Upper lobe of right lung (tissue), 1 donor: ENCODE results near the gene CPVL. TPM values are rescaled to one million over a fixed set of nuclear protein-coding genes. Genes with fewer than 3 reads are reported as not detected.
A peak's percentile ranks its signal among the peaks of the same experiment; 100 is the strongest.

Experiments
- ATAC-seq: fragments of 200-7000 bp; cut with Tn5 transposase; one replicate; pipeline ENCODE4 v1.9.1; 2020; ENCODE audit warnings: mild to moderate bottlenecking, moderate library complexity
- DNase-seq: peaks from one replicate; pipeline ENCODE4 v3.0.0-alpha.2; 2020
- H3K27ac ChIP-seq: fragments of 200-600 bp; one replicate; pipeline ENCODE4 v1.8.0; 2022
- H3K27me3 ChIP-seq: fragments of 200-600 bp; one replicate; pipeline ENCODE4 v1.8.0; 2022; ENCODE audit warnings: mild to moderate bottlenecking
- H3K36me3 ChIP-seq: fragments of 200-600 bp; one replicate; pipeline ENCODE4 v1.8.0; 2022
- H3K4me1 ChIP-seq: fragments of 200-600 bp; one replicate; pipeline ENCODE4 v1.8.0; 2022
- H3K4me3 ChIP-seq: fragments of 200-600 bp; one replicate; pipeline ENCODE4 v1.8.0; 2022; ENCODE audit warnings: mild to moderate bottlenecking
- H3K9me3 ChIP-seq: fragments of 200-600 bp; one replicate; pipeline ENCODE4 v1.8.0; 2022
- intact Hi-C: fragments of 100-400 bp; cut with DNase I; formaldehyde crosslinking; loops from one replicate; pipeline ENCODE4 v1.11.0; 2022
- total RNA-seq: library from RNA; stranded (reverse); fragmentation: NEBNext Ultra II Directional; extraction: Animal tissue kit (Norgen Biotek cat#: 25700); gene quantifications from one replicate; pipeline ENCODE4 v1.2.1, GENCODE V29; 2021
- TF ChIP-seq, protein P1 (sequence below): fragments of 200-600 bp; IDR thresholded peaks from one replicate; pipeline ENCODE4 v1.8.0; 2022; ENCODE audit warnings: antibody characterized with exemption
- donor health status: DM: no; HTN: yes; CAD: no; lungs with severe emphysema.

CPVL gene
- total RNA-seq, 1 donor from 2014 or later: 31.9 TPM

DNA sequence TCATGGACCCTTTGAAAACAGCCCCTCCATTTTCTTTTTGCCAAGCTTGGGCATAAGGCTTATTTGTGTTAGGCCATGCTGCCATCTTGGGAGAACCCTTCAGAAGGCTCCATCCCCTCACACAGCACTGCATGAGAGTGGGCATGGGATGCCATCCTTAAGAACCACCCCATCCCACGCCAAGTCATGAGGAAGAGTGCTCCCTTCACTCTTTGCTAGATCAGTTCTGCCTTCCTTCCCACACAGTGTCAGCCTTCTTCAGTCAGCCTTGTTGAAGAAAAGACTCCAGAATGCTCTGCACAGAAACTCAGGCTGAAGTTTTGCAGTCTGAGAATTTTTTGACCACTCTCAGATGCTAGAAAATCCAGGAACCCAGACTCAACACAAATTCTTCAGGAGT lies 32.8 kb upstream of the CPVL start:
- Histone ChIP-seq H3K4me1 (no peaks in the 10 kb centered on the region), H3K36me3 (no peaks in the 10 kb centered on the region), H3K4me3 (no peak overlapping the region), H3K9me3 (no peaks in the 10 kb centered on the region), H3K27ac (no peak overlapping the region), H3K27me3 (no peaks in the 10 kb centered on the region)
- intact Hi-C loops: no loop called here
- no peak for DNase-seq
- no peak for ATAC-seq
- TF ChIP-seq, protein P1, sequence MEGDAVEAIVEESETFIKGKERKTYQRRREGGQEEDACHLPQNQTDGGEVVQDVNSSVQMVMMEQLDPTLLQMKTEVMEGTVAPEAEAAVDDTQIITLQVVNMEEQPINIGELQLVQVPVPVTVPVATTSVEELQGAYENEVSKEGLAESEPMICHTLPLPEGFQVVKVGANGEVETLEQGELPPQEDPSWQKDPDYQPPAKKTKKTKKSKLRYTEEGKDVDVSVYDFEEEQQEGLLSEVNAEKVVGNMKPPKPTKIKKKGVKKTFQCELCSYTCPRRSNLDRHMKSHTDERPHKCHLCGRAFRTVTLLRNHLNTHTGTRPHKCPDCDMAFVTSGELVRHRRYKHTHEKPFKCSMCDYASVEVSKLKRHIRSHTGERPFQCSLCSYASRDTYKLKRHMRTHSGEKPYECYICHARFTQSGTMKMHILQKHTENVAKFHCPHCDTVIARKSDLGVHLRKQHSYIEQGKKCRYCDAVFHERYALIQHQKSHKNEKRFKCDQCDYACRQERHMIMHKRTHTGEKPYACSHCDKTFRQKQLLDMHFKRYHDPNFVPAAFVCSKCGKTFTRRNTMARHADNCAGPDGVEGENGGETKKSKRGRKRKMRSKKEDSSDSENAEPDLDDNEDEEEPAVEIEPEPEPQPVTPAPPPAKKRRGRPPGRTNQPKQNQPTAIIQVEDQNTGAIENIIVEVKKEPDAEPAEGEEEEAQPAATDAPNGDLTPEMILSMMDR: no peak

DNA sequence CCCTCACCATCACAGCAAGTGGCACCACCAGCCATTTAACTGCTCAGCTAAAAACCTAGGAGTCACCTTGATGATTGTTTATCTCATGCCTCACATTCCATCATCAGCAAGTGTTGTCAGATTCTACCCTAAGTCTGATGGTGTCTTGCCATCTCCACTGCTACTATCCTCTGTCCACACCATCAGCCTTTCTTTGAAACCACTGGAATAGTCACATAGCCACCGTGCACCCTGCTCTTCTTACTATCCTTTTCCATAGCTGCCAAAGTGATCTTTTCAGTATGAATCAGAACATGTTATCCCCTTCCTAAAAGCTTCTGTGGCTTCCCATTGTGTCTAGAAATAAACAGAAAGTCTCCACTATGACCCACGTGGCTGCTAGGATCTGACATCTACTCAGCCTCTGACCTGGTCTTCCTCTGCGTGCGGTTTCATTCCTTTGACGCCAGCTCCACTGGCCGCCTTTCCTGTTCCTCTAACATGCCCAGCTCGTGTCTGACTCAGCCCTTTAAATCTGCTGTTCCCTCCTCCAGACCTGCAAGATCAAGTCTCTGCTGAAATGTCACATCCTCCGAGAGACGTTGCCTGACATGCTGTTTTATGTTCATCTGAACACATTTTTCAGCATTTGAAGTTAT lies 31.7 kb upstream of the CPVL start:
- H3K36me3 ChIP-seq: no peaks in the 10 kb centered on the region
- H3K27me3 ChIP-seq: no peaks in the 10 kb centered on the region
- ATAC-seq (peak; percentile 97), DNase-seq (peak; percentile 74)
- no peaks in the 10 kb centered on the region for H3K9me3 ChIP-seq
- TF ChIP-seq, protein P1: no peak
- no peak overlapping the region for H3K4me3 ChIP-seq
- intact Hi-C loops: no loop called here
- no peak overlapping the region for H3K27ac ChIP-seq
- no peaks in the 10 kb centered on the region for H3K4me1 ChIP-seq

DNA sequence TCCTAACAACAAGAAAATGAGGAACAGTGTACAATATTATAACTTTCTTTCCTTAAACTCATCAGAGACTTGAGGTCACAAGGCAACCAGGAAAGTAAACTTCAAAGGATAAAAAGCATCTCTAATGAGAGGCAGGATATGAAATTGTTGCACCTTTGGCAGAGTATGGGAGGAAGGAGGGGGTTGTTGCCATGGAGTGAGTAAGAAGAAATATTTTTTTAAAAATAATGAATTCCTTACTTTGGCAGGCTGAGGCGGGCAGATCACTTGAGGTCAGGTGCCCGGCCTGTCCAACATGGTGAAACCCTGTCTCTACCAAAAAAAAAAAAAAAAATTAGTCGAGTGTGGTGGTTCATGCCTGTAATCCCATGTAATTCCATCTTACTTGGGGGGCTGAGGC lies 27.1 kb upstream of the CPVL start:
- TF ChIP-seq, protein P1: no peak
- ATAC-seq (no peak), DNase-seq (no peak)
- Histone ChIP-seq H3K27me3 (peaks cover 6% of the 10 kb centered on the region), H3K4me3 (no peak overlapping the region), H3K27ac (no peak overlapping the region), H3K9me3 (no peaks in the 10 kb centered on the region), H3K4me1 (no peaks in the 10 kb centered on the region), H3K36me3 (no peaks in the 10 kb centered on the region)
- intact Hi-C loops: no loop called here

DNA sequence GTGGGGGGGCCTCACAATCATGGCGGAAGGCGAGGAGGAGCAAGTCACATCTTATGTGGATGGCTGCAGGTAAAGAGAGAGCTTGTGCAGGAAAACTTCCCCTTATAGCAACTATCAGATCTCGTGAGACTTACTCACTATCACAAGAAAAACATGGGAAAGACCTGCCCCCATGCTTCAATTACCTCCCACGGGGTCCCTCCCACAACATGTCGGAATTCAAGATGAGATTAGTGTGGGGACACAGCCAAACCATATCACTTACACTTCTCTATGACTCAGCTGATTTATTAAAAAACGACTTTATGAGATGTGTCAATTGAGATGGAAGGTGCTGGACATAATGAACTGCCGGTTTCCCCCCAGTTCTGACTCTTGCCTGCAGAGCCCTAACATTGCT lies 24.4 kb upstream of the CPVL start:
- TF ChIP-seq, protein P1: no peak

DNA sequence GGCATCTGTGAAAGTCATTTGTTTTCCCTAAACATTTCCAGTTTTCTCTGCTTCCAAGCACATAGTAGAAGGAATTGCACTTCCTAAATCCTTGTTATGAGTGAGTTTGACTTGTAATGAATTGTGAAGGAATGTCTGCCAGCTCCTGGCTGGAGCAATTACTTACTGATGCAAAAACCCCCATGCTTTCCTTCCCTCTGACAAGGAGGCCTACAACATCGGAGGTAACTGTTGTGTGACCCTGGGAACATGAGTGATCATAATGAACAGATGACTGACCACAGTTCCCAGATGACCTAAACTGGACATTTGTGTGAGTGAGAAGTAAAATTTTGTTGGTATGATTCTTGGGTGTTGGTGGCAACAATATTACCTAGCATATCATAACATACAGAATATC lies 21.4 kb upstream of the CPVL start:
- intact Hi-C loops: no loop called here
- H3K36me3 ChIP-seq: no peaks in the 10 kb centered on the region
- TF ChIP-seq, protein P1: no peak
- H3K27ac ChIP-seq: no peak overlapping the region
- no peak for ATAC-seq
- H3K4me3 ChIP-seq: no peak overlapping the region
- peaks cover 6% of the 10 kb centered on the region for H3K27me3 ChIP-seq
- H3K9me3 ChIP-seq: no peaks in the 10 kb centered on the region
- no peaks in the 10 kb centered on the region for H3K4me1 ChIP-seq
- no peak for DNase-seq

More for the DNA sequence above, 24.4 kb upstream of the CPVL start:
- H3K4me3 ChIP-seq: no peak overlapping the region
- H3K27ac ChIP-seq: no peak overlapping the region
- H3K36me3 ChIP-seq: no peaks in the 10 kb centered on the region
- no peaks in the 10 kb centered on the region for H3K9me3 ChIP-seq
- no peaks in the 10 kb centered on the region for H3K4me1 ChIP-seq
- intact Hi-C loops: no loop called here
- ATAC-seq (no peak), DNase-seq (no peak)
- H3K27me3 ChIP-seq: peaks cover 6% of the 10 kb centered on the region

DNA sequence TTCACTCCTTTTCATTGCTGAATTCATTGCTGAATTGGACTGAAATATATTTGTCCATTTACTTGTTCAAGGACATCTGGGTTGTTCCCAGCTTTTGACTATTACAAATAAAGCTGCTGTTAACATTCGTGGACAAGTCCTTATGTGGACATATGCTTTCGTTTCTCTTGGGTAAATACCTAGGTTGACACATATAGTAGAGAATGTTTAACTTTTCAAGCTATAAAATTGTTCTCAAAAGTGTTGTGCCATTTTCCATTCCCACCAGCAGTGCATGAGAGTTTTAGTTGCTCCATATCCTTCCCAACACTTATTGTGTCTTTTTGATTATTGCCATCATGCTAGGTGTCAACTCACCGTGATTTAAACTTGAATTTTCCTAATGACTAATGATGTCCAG lies 17.5 kb upstream of the CPVL start:
- intact Hi-C loops: no loop called here
- no peak for ATAC-seq
- no peak overlapping the region for H3K4me3 ChIP-seq
- H3K36me3 ChIP-seq: no peaks in the 10 kb centered on the region
- TF ChIP-seq, protein P1: no peak
- H3K9me3 ChIP-seq: no peaks in the 10 kb centered on the region
- no peaks in the 10 kb centered on the region for H3K4me1 ChIP-seq
- DNase-seq: no peak
- no peaks in the 10 kb centered on the region for H3K27me3 ChIP-seq
- H3K27ac ChIP-seq: no peak overlapping the region
